ENCODE data around the gene SEMA4D.
"Not testable (repeated sequence)": the region's sequence is repeated elsewhere in the genome, so short reads cannot be mapped to it uniquely, and the experiment has no call there.

The SEMA4D gene

DNA sequence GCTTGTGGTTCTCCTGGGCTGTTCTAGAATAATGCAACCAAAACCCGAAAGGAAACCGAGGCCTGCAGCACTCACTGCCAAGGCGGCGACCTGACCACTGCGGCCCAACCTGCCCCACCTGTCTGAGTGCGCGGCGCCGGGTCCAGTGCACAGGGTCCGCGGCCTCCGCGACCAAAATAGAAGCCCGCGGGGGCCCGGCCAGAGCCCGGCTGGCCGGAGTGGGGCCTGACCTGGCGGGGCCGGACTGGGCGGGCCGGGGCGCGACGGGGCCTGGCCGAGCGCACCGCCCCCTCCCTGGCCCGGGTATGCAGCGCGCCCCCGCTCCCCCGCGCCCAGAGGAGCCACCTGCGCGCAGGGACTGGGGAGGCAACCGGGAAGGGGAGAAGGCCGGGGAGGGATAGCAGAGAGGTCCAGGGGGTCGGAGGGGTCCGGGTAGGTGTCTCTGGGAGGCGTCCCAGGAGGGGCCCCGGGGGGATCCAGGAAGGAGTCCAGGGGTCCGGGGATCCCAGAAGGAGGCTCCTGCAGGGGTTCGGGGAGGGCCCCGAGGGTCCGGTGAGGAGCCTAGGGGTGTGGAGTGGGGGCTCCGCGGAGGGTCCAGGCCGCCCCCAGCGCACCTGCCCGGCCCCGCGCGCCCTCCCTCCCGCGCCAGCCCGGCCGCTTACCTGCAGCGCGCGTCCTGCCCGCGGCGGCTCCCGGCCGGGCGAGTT, 503 bp downstream of the SEMA4D start:
- no peak for DNase-seq

DNA sequence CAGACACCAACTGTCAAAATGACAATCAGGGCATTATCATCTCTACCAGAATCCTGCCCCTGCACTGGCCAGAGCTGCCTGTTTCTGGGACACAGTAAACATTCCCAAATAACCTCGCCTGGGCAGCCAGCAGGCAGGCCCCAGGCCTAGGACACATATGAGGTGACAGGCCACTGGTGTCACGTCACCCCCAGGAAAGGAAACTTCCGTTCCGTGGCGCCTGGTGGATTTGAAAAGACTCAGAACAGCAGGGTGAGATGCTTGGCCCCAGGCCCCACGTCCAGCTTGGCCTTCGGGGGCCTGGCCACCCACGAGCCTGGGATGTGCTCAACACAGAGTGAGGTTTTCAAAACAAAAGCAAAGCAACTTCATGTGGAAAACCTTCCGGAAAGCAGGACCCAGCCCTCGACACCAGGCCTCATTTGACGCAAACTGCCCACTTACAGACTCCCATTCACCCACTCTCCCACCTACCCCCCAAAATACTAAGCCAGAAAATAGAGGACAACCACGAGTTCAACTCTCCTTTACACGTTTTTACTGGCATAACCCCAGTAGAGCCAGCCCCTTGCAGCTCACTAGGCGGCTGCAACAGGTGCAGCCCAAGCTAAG, 1.2 kb downstream of the SEMA4D start:
- no peak for DNase-seq

DNA sequence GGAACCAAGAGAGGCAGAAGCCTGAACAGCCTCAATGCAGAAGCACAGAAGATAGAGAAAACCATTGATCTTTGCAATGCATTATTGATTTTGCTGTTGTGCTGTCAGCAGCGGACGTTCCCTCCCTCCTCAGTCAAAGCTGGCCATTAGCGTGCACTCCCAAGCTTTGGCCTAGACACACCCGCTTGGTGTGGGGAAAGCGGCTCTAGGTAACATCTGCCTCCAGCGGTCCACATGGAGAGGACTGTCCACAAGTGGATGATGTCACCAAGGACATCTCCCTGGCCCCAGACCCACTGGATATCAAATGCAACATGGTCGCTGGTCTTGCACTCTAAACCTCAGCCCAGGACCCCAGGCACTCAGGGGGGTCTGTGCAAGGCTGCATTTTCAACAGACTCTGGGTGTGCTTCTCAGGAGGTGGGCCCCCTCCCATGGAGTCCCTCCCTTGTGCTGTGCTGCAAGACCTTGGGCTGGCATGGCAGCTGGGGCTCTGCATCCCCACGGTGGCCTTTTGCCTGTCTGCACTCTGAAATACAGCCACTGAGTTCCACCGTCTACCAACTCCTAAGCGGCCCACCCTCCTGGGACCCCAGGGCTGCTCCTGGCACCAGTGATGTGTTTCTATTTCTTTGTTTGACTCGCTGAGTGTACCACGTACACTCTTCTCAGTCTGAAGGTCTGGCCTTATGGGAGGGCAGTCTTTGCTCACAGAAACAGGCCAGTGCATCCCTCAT, 1.9 kb downstream of the SEMA4D start:
- no peak for DNase-seq

DNA sequence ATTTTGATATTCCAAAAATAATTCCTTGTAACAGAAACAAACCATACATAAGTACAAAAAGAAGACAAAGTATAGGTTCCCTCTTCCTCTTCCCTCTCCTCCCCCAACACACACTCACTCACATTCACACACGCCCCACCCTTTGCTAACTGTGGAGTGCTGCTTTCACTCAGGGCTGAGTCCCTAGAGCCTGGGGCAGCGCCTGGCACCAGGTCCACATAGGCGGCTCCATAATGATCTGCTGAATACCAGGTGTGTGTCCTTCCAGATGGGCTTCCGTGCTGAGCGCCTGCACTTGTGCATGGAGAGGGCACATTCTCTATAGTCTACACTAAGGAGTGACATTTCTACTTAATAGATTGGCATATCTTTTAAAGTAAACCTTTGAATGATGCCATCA, 3.7 kb downstream of the SEMA4D start:
- no peak for DNase-seq

DNA sequence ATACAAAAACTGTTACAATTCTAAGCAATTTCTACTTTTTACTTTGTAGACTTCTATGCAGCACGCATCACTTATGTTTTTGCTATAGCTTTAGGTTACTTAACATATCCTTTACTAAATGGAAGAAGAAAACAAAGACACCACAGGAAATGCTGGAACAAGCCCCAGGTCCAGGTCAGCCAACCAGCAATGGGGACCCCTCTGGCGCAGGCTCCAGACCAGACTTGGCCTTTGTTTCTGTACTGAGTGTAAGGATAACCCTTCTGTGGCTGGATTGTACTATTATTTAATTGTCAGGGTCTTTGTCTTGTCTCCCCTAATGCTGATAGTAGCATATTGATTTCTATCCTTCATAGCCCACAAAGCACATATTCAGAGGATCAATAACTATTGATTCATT, 4.2 kb downstream of the SEMA4D start:
- DNase-seq = no peak

DNA sequence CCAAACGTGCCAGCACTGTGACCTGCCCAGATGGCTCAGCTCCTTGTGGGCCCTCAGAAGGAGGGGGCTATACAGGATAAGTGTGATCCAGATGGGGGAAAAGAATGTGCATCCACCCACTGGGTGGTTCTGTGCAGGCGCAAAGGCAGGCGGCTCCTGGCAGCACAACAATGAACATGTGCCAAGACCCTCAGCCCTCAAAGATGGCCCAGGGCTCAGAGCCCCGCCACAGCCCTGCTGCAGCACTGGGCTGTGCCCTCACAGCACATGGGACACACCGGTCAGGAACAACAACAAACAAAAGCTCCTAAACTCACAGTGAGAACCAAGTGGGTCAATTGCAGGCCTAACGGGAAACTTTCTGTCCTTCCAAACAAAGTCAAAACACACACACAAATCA, 4.7 kb downstream of the SEMA4D start:
- no peak for DNase-seq

DNA sequence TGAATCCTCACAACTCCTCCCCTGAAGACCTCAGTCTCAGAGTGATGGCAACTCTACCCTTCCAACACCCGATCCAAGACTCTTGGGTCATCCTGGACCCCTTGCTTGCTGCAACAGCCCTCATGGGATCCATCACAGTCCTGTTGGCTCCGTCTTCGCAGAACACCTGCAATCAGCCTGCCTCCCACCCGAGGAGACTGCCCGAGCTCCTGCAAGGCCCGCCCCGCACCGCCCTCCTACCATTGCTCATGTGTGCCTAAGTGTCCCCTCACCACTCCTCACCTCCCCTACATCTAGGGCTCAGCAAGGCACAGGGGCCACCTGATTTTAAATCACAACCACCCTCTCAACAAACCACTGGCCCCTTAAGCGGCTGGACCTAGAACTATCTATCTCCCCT, 5.3 kb downstream of the SEMA4D start:
- no peak for DNase-seq

DNA sequence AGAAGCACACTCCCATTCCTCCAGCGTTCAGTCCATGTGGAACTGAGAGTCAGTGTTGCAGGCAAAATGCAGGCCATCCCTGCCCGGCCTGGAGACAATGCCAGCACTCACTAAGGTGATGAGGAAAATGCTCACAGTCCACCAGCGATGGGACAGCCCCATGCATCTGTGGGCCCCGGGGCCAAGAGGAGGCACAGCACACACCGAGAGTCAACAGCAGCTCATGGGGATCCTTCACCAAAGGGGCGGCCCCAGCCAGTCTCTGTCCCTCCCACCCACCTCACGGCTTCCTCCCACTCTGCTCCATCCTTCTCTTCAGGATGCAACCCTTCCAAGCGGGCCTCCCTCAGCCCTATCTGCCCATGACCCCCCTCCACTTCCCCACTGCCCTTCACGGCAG, 6.2 kb downstream of the SEMA4D start:
- no peak for DNase-seq

DNA sequence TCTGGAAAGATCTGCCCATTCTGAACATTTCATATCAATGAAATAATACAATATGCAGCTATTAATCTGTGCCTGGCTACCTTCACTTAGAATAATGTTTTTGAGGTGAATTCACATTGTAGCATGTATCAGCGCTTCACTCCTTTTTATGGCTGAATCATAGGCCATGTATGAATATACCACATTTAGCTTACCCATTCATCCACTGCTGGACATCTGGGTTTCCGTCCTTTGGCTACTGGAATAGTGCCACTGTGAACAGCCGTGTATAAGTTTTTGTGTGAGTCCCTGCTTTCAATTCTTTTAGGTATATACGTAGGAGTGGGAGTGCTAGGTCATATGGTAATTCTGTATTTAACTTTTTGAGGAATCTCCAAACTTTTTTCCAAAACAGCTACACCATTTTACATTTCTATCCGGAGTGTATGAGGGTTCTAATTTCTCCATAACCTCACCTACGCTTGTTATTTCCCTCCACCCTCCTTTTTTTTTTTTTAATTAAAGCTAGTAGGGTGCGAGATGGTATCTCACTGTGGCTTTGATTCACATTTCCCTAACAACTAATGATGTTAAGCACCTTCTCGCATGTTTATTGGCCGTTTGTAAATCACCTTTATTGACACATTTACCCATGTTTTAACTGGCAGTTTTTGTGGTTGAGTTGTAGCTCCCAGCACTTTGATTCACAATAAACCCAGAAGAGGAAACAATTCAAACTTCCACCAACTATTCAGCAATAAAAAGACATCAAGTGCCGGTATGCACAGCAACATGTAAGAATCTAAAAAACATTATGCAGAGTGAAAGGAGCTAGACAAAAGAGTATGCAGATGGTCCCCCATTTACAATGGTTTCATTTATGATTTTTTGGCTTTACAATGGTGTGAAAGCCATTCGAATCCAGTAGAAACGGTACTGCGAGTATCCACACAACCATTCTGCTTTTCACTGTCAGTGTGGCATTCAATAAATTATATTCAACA, 8.1 kb downstream of the SEMA4D start:
- DNase-seq = no peak

DNA sequence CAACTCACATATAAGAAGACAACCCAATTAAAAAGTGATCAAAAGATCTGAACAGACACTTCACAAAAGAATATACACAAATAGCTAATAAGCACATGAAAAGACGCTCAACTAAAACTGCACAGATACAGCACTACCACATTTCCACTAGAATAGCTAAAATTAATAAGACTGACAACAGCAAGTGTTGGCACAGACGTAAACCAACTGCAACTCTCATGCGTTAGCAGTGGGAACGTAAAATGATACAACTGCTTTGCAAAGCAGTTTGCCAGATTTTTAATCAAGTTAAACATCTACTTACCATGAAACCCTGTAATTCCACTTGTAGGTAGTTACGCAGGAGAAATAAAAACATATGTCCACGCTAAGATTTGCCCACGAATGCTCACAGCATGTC, 9.0 kb downstream of the SEMA4D start:
- no peak for DNase-seq

DNA sequence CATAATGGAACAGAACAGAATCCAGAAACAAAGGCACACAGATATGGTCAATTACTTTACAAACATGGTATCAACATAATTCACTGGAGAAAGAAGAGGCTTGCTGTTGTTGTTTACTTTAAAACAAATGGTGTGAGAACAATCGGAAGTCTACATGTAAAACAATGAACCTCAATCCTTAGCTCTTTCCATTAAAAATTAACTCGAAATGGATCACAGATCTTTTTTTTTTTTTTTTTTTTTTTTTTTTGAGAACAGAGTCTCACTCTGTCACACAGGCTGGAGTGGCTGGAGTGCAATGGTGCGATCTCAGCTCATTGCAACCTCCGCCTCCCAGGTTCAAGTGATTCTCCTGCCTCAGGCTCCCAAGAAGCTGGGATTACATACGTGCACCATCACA, 9.8 kb downstream of the SEMA4D start:
- no peak for DNase-seq

DNA sequence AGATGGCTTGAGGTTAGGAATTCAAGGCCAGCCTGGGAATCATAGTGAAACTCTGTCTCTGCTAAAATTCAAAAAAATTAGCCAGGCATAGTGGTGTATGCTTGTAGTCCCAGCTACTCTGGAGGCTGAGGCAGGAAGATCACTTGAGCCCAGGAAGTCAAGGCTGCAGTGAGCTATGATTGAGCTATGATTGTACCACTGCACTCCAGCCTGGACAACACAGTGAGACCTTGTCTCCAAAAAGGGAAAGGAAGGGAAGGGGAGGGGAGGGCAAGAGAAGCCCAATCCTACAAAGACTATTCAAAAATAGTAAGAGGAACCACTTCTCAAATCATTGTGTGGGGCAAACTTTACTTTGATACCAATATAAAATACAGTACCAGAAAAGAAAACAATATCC, 11.2 kb downstream of the SEMA4D start:
- DNase-seq = no peak

DNA sequence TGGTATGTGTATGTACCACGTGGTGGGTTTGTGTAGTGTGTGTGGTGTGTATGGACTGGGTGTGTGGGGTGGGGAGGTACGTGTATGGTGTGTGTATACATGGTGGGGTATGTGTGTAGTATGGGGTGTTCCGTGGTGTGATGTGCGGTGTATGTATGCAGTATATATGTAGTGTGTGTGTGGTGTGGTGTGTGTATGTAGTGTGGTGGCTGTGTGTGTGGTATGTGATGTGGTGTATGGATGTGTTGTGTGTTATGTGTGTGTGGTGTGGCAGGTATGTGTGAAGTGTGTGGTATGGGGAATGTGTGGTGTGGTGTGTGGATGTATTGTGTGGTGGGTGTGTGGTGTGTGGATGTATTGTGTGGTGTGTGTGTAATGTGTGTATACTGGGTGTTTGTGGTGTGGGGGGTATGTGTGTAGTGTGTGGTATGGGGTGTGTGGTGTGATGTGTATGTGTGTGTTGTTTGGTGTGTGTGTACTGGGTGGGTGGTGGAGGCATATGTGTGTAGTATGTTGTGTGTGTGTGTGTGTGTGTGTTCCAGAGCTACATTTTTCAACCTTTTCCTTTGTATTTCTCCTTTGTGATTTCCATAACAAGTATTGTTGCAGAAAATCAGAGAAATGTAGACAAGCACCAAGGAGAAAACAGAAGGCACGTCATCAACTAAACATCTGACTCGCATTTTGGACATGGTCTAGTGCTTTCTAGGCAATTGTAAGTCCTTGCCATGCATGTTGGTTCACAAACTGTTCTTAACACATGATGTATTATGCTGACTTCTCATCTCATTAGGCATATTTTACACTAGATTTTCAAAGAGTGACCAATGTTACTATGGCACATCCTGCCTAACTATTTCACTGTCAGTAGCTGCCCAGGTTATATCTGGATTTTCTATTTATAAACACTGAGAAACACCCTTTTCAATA, 13.2 kb downstream of the SEMA4D start:
- DNase-seq = no peak

DNA sequence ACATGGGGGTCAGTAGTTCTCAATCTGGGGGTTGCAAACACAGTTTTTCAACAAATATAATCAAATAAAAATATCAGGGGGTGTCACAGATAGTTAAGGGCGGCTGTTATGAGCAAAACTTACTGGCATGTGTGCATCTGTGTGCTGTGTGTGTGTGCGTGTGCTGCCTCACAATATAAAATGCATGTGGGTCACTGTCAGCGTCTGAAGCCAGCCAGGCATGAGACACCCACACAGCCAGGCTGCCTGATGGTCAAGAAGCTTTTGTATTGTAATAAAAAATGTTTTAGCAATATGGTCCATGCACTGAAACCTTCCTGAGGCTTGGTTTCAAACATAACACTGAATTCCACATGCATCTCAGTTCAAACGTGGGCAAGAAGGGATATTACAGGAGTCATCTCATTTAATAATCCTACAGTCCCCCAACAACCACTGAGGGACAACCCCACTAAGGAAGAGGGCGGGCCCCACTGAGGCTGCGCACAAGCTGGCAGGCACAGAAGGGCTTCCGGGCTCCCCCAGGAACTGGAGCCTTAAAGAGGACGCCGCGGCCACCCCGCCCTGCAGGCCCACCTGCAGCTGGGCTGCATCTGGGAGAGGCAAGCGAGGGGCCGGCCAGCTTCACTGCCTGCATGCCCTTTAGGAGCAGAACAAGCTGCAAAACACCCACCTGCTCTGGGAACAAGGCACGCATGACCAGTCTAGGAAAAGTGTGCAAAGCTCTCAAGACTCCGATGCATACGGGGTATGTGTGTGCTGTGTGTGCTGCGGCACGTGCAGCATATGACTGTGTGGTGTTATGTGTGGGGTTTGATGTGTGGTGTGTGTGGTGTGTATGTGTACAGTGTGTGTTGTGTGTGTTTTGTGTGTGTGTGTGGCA, 14.1 kb downstream of the SEMA4D start:
- DNase-seq = no peak

DNA sequence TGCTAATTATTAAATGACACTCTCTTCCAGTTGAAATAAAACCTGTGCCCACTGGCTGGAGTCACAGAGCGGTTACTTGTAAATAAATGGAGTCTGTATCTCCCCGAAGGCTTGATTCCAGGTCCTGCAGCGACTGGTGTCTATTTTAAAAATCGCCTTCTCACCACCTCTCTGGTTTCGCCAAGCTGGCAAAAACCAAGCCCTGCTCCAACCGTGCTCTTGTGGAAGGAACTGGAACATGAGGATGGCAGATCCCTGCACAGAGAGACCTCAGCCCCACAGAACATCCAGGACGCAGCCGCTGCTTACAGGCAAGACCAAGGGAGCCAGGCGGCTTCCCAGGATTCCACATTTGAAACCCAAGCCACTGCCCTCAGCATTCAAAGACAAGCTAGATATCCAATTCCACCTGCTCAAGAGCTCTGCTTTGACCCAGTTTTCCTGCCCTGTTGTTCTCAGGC, 15.0 kb downstream of the SEMA4D start:
- no peak for DNase-seq

DNA sequence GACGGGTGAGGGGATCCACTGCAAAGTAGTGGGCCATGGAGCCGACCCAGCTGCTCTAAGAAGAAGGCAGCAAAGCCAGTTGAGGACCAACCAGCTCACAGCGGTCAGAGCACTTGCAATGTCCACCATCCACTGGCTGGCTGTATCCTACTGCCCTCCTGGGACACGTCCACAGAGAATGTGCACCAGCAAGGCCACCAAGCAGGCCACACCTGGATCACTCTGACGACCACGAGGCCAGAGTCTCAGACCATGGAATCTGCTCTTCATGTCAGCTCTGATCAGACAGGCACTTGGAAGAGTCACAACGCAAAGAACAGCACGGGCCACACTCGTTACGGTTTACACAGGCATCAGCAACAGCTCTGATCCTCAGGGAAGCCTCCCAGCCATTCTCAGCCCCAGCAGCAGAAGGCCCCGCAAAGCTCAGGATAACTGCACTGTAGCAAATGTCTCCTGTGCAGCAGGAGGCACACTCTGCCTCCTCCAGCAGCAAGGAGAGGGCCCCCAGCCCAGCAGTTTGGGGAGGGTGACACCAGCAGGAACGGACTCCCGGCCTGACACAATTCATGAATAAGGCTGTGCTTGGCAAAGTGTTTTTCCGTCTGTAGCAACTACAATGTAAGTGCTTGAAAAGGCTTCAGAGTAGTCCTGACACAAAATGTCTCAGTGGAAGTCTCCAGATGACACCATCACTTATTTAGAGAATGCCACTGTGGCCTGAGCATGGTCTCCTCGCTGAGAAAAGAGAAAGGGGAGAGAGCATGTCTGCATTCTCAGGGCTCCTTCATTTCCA, 15.7 kb downstream of the SEMA4D start:
- no peak for DNase-seq

DNA sequence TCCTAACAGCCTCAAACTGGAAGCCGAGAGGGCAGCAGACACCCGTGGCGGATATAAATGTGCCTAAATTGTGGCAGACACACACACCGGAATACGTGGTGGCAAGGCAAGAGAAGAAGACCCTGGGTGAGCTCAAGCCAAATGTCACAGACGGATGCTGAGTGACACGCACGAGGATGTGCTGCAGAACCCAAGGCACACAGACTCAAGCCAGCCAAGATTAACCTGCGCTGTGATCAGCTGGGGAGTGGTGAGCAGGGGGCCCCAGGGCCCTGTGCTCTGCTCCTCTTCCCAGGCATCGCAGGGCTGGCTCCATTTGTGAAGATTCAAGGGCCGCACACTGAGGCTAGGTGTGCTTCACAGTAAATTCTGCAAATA, 16.4 kb downstream of the SEMA4D start:
- DNase-seq = no peak

DNA sequence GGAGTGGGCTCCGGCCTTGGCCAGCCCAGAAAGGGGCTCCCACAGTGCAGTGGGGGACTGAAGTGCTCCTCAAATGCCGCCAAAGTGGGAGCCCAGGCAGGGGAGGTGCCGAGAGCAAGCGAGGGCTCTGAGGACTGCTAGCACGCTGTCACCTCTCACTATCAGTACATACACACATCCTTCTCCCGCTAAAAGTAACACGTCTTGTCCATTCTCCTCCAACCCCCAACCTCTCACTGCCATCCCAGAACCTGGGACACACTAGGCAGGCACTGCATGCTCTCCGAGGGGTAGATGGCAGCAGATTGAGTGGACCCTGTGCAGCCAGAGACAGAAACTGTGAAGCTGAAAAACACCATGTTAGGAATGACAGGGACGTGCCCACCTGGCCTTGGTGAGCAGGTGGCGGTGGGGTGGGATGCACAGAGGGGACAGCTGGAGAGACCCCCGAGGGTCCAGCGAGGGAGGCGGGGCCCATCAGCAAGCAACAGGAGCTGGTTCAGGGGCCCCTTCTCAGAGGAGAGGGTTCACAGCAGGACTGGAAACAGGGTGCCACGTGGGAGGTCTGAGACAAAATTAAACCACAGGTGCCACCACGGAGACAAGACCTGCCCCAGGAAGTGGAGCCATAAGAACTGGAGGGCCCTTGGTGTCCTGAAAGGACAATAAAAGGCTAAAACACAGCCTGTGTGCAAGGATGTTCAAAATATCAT, 16.9 kb downstream of the SEMA4D start:
- DNase-seq = no peak

DNA sequence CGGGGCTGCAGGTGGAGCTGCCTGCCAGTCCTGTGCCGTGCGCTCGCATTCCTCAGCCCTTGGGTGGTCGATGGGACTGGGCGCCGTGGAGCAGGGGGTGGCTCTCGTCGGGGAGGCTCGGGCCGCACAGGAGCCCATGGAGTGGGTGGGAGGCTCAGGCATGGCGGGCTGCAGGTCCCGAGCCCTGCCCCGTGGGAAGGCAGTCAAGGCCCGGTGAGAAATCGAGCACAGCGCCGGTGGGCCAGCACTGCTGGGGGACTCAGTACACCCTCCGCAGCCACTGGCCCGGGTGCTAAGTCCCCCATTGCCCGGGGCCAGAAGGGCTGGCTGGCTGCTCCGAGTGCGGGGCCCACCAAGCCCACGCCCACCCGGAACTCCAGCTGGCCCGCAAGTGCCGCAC, 17.5 kb downstream of the SEMA4D start:
- DNase-seq = not testable (repeated sequence)
